Upper lobe of right lung (tissue), 1 donor: Measurements from ENCODE around the gene DOK4. TPM values are rescaled to one million over a fixed set of nuclear protein-coding genes. Genes with fewer than 3 reads are reported as not detected.

ENCODE experiments used
- ATAC-seq: fragments of 200-7000 bp; cut with Tn5 transposase; one replicate; pipeline ENCODE4 v1.9.1; 2020; ENCODE audit warnings: mild to moderate bottlenecking, moderate library complexity
- DNase-seq: peaks from one replicate; pipeline ENCODE4 v3.0.0-alpha.2; 2020
- H3K27ac ChIP-seq: fragments of 200-600 bp; one replicate; pipeline ENCODE4 v1.8.0; 2022
- H3K27me3 ChIP-seq: fragments of 200-600 bp; one replicate; pipeline ENCODE4 v1.8.0; 2022; ENCODE audit warnings: mild to moderate bottlenecking
- H3K36me3 ChIP-seq: fragments of 200-600 bp; one replicate; pipeline ENCODE4 v1.8.0; 2022
- H3K4me1 ChIP-seq: fragments of 200-600 bp; one replicate; pipeline ENCODE4 v1.8.0; 2022
- H3K4me3 ChIP-seq: fragments of 200-600 bp; one replicate; pipeline ENCODE4 v1.8.0; 2022; ENCODE audit warnings: mild to moderate bottlenecking
- H3K9me3 ChIP-seq: fragments of 200-600 bp; one replicate; pipeline ENCODE4 v1.8.0; 2022
- CTCF ChIP-seq: fragments of 200-600 bp; IDR thresholded peaks from one replicate; pipeline ENCODE4 v1.8.0; 2022; ENCODE audit warnings: antibody characterized with exemption
- intact Hi-C: fragments of 100-400 bp; cut with DNase I; formaldehyde crosslinking; loops from one replicate; pipeline ENCODE4 v1.11.0; 2022
- total RNA-seq: library from RNA; stranded (reverse); fragmentation: NEBNext Ultra II Directional; extraction: Animal tissue kit (Norgen Biotek cat#: 25700); gene quantifications from one replicate; pipeline ENCODE4 v1.2.1, GENCODE V29; 2021
- donor health status: DM: no; HTN: yes; CAD: no; lungs with severe emphysema.

The DOK4 gene
- total RNA-seq, 1 donor from 2014 or later, result 55.1 TPM

GRCh38 chr16:57530104-57530521, 43.8 kb upstream of the DOK4 start:
- Histone ChIP-seq H3K4me3 (no peak overlapping the region), H3K9me3 (no peaks in the 10 kb centered on the region), H3K27me3 (no peaks in the 10 kb centered on the region), H3K4me1 (peaks cover 43% of the 10 kb centered on the region), H3K36me3 (no peaks in the 10 kb centered on the region), H3K27ac (peak overlapping the region; percentile 68)
- TF ChIP-seq CTCF, result no peak
- intact Hi-C loops, result no loop called here
- peak; percentile 26 for ATAC-seq
- peak; percentile 65 for DNase-seq

DNA sequence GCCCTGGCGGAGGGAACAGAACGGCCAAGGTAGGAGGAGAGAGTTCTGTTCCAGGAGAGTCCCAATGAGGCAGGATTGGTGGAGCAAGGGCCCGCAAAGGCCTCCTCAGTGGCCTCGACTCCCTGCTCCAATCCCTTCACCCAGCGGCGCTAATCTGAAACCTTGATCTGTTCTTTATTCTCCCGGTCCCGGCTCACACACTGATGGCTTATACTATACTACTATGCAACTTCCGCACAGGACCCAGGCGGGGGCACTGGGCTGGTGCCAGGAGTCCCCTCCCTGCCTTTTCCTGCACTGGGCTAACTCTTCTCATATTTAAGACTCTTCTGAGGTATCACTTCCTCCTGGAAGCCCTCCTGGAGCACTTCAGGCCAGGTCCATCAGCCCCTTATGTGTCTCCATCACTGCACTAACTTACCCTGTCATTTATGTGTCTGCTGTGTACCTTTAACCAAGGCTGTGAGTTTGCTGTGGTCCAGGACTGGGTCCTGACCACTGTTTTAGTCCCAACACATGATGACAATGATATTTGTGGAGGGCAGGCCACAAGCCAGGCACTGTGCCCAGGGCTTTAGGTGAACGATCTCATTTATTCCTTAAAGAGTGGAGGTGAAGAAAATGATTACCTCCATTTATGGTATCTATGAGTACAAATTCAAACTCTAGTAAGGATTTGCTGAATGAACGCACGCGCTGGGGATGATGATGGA, 43.3 kb upstream of the DOK4 start:
- intact Hi-C loops, result no loop called here
- Histone ChIP-seq H3K36me3 (no peaks in the 10 kb centered on the region), H3K9me3 (no peaks in the 10 kb centered on the region), H3K27me3 (no peaks in the 10 kb centered on the region), H3K27ac (no peak overlapping the region), H3K4me1 (peaks cover 37% of the 10 kb centered on the region), H3K4me3 (no peak overlapping the region)
- no peak for TF ChIP-seq CTCF
- DNase-seq (peak; percentile 57), ATAC-seq (no peak)

DNA sequence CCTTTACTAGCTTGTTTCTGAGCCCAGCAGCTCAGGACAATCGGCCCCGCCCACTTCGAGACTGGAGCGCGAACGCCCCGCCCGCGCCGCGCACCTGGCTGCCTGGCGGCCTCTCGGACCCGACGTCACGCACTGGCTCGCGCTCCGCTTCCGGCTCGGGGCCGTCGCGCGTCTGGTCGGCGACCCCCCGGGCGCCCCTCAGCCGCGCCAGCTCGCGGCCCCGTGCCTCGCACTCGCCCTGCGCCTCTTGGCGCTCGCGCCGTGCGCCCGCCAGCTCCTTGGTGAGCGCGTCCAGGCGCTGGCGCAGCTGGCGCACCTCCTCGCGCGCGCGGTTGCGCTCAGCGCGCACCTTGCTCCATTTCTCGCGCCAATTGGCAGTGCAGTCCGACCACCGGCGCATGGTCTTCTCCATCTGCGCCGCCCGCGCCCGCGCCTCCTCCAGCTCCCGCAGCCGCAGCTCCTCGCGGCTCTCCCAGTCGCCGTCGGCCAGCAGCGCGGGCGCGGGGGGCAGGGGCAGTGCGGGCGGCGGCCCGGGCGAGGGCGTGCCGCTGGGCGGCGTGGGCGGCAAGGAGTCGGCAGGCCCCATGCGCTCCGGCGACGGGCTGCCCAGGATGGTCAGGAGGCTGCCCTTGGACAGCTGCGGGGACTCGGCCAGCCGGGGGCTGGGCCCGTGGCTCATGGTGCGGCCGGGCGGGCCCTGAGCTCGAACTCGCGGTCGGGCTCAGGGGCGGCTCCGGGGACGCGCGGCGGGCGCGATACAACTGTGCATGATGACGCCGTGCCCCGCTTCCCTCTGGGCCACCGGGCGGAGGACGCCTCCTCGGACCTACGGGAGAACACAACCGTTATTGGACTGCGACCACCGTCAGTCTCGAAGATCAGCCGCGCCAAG, 42.5 kb upstream of the DOK4 start:
- H3K27me3 ChIP-seq, result no peaks in the 10 kb centered on the region
- ATAC-seq (no peak), DNase-seq (peak; percentile 61)
- no peak for TF ChIP-seq CTCF
- peaks cover 29% of the 10 kb centered on the region for H3K4me1 ChIP-seq
- no peaks in the 10 kb centered on the region for H3K9me3 ChIP-seq
- no peak overlapping the region for H3K27ac ChIP-seq
- H3K36me3 ChIP-seq, result no peaks in the 10 kb centered on the region
- H3K4me3 ChIP-seq, result no peak overlapping the region
- intact Hi-C loops, result no loop called here

DNA sequence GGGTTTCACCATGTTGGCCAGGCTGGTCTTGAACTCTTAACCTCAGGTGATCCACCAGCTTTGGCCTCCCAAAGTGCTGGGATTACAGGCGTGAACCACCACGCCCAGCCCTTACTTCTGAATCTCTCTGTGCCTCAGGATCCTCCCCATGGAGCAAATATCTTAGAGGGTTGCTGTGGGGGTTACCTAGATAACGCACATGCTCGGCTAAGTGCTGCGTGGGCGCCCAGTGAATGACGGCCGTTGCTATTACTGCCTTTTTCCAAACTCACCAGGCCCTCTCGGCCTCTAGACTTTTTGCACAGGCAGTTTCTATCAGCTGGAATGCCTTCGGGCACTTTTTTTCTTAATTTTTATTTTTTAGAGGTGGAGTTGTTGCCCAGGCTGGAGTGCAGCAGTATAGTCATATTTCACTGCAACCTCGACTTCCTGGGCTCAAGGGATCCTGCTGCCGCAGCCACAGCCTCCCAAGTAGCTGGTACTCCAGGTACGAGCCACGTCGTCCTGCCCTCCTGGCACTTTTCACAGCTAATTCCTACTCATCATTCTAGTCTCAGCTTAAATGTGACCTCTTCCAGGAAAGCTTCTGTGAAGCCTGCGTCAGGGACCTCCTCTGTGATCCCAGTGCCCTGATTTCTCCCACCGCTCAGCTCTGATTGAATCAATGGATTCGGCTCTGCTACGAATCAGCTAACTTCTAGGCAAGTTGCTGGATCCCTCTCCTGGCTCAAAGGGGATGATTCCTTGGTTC, 41.5 kb upstream of the DOK4 start:
- ATAC-seq (no peak), DNase-seq (peak; percentile 33)
- Histone ChIP-seq H3K27ac (no peak overlapping the region), H3K9me3 (no peaks in the 10 kb centered on the region), H3K4me3 (no peak overlapping the region), H3K27me3 (no peaks in the 10 kb centered on the region), H3K4me1 (peaks cover 20% of the 10 kb centered on the region), H3K36me3 (no peaks in the 10 kb centered on the region)
- no peak for TF ChIP-seq CTCF
- intact Hi-C loops, result no loop called here

- no peaks in the 10 kb centered on the region for H3K36me3 ChIP-seq
- ATAC-seq, result no peak
- H3K4me1 ChIP-seq, result peaks cover 15% of the 10 kb centered on the region
- H3K9me3 ChIP-seq, result no peaks in the 10 kb centered on the region
- no peak overlapping the region for H3K4me3 ChIP-seq
- H3K27me3 ChIP-seq, result no peaks in the 10 kb centered on the region
- no peak for TF ChIP-seq CTCF
- peak; percentile 40 for DNase-seq
- H3K27ac ChIP-seq, result no peak overlapping the region
- intact Hi-C loops, result no loop called here
Observed at GRCh38 chr16:57527027-57527426, 40.7 kb upstream of the DOK4 start.
